HCT116 (cell line): ENCODE data around the gene SHANK1.

Experiments used
- EZH2phosphoT487 ChIP-seq: fragments of 200-600 bp; IDR thresholded peaks from 2 replicates; pipeline ENCODE4 v1.6.1; 2018; ENCODE audit warnings: antibody characterized with exemption, borderline replicate concordance
- JUND ChIP-seq: IDR thresholded peaks from 2 replicates; pipeline ENCODE4 v1.6.1; 2012
- POLR2A ChIP-seq: IDR thresholded peaks from 2 replicates; pipeline ENCODE4 v1.7.0; 2011; ENCODE audit warnings: borderline replicate concordance; ENCODE audit not compliant: insufficient read depth, insufficient read length; ENCODE audit errors: extremely low read depth
- ZNF274 ChIP-seq: fragments of 200-500 bp; sonication (Bioruptor generic); IDR thresholded peaks from 2 replicates; pipeline ENCODE4 v1.6.1; 2014; ENCODE audit warnings: mild to moderate bottlenecking, low read depth, low read length, inconsistent platforms
- TF ChIP-seq, protein P1 (sequence below), 3 experiments: fragments of 200-600 bp in 1 of 3; sonication (generic) in 1 of 3; IDR thresholded peaks in 2 of 3; conservative IDR thresholded peaks in 1 of 3; 2 replicates each; pipeline ENCODE4 v1.5.1; 2012 to 2017; ENCODE audit warnings: low read depth in 2 of 3, low read length in 2 of 3, antibody characterized with exemption in 1 of 3, borderline replicate concordance in 1 of 3, control low read depth in 1 of 3, mild to moderate bottlenecking in 1 of 3, mixed read lengths in 1 of 3, mixed run types in 1 of 3, moderate library complexity in 1 of 3; ENCODE audit not compliant: insufficient read depth in 1 of 3
- TF ChIP-seq, protein P2 (sequence below): IDR thresholded peaks from 2 replicates; pipeline ENCODE4 v1.6.1; 2011; ENCODE audit warnings: mild to moderate bottlenecking, low read length, moderate library complexity; ENCODE audit not compliant: insufficient replicate concordance; ENCODE audit errors: extremely low read depth

DNA sequence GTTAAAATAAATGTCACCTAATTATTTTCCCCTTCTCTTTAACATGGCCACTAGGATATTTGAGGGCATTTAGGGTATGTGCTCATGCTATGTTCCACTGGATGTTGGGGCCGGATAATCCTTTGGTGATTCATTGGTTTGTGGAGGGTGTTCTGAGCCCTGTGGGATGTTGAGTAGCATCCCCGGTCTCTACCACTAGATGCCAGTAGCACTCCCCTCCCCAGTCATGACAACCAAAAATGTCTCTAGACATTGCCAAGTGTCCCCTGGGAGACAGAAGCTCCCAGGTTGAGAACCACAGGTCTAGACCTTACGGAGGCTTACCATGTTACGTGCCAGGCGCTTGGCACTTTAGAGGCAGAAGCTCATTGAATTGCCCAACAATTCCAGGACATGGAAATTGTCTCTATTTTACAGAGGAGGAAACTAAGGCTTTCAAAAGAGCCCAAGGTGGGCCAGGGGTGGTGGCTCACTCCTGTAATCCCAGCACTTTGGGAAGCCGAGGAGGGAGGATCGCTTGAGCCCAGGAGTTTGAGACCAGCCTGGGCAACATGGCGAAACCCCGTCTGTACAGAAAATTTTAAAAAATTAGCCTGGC is 14.1 kb downstream of the SHANK1 start:
- TF ChIP-seq, protein P1, sequence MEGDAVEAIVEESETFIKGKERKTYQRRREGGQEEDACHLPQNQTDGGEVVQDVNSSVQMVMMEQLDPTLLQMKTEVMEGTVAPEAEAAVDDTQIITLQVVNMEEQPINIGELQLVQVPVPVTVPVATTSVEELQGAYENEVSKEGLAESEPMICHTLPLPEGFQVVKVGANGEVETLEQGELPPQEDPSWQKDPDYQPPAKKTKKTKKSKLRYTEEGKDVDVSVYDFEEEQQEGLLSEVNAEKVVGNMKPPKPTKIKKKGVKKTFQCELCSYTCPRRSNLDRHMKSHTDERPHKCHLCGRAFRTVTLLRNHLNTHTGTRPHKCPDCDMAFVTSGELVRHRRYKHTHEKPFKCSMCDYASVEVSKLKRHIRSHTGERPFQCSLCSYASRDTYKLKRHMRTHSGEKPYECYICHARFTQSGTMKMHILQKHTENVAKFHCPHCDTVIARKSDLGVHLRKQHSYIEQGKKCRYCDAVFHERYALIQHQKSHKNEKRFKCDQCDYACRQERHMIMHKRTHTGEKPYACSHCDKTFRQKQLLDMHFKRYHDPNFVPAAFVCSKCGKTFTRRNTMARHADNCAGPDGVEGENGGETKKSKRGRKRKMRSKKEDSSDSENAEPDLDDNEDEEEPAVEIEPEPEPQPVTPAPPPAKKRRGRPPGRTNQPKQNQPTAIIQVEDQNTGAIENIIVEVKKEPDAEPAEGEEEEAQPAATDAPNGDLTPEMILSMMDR (IDR thresholded peaks at IDR 0.05 in 2 of 3, conservative IDR thresholded peaks at IDR 0.05 in 1 of 3; ENCODE audit: borderline replicate concordance in 1 of 3, insufficient read depth in 1 of 3, low read depth in 2 of 3, low read length in 2 of 3) = peak; percentile 79 to 92 (median 85)
- TF ChIP-seq, protein P2, sequence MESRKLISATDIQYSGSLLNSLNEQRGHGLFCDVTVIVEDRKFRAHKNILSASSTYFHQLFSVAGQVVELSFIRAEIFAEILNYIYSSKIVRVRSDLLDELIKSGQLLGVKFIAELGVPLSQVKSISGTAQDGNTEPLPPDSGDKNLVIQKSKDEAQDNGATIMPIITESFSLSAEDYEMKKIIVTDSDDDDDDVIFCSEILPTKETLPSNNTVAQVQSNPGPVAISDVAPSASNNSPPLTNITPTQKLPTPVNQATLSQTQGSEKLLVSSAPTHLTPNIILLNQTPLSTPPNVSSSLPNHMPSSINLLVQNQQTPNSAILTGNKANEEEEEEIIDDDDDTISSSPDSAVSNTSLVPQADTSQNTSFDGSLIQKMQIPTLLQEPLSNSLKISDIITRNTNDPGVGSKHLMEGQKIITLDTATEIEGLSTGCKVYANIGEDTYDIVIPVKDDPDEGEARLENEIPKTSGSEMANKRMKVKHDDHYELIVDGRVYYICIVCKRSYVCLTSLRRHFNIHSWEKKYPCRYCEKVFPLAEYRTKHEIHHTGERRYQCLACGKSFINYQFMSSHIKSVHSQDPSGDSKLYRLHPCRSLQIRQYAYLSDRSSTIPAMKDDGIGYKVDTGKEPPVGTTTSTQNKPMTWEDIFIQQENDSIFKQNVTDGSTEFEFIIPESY = no peak
- TF ChIP-seq JUND (no peak), ZNF274 (no peak), EZH2phosphoT487 (no peak), POLR2A (no peak)
